Gastroesophageal sphincter (tissue), 4 donors: ENCODE data around the gene MGAT3. TPM values are rescaled to one million over a fixed set of nuclear protein-coding genes. Genes with fewer than 3 reads are reported as not detected.
A peak's percentile ranks its signal among the peaks of the same experiment; 100 is the strongest.
"Not testable (repeated sequence)": the region's sequence is repeated elsewhere in the genome, so short reads cannot be mapped to it uniquely, and the experiment has no call there.

Source experiments
- ATAC-seq: fragments of 150-250 bp; one replicate; pipeline ENCODE4 v1.9.1; 2016; ENCODE audit warnings: mild to moderate bottlenecking, moderate library complexity
- H3K27ac ChIP-seq, 4 donors: fragments of 200-600 bp; sonication (generic) in 3 of 4; 1 replicate in 3 of 4; 2 replicates in 1 of 4; pipeline ENCODE4 v1.5.1; 2016 to 2019
- H3K27me3 ChIP-seq: fragments of 200-600 bp; sonication (generic); one replicate; pipeline ENCODE4 v1.5.1; 2019
- H3K36me3 ChIP-seq, 2 donors: fragments of 200-600 bp; sonication (generic); one replicate each; pipeline ENCODE4 v1.5.1; 2019; ENCODE audit warnings: control low read depth in 1 of 2
- H3K4me1 ChIP-seq, 3 donors: fragments of 200-600 bp; sonication (generic); 1 replicate in 2 of 3; 2 replicates in 1 of 3; pipeline ENCODE4 v1.5.1; 2016 to 2019; ENCODE audit warnings: control low read depth in 2 of 3
- H3K4me3 ChIP-seq, 2 donors: fragments of 200-600 bp; sonication (generic); one replicate each; pipeline ENCODE4 v1.5.1; 2019; ENCODE audit warnings: mild to moderate bottlenecking in 1 of 2, moderate library complexity in 1 of 2
- H3K9me3 ChIP-seq, 3 donors: fragments of 200-600 bp; sonication (generic); one replicate each; pipeline ENCODE4 v1.5.1; 2017 to 2019; ENCODE audit warnings: control low read depth in 2 of 3
- CTCF ChIP-seq, 4 experiments: fragments of 200-600 bp in 2 of 4; fragments of 450-650 bp in 2 of 4; sonication (generic) in 1 of 4; IDR thresholded peaks; one replicate each; pipeline ENCODE4 v1.5.1; 2017 to 2019; ENCODE audit warnings: antibody characterized with exemption in 4 of 4, mild to moderate bottlenecking in 2 of 4, moderate library complexity in 2 of 4
- EP300 ChIP-seq: sonication (generic); formaldehyde crosslinking; IDR thresholded peaks from one replicate; pipeline ENCODE4 v1.6.1; 2017; ENCODE audit warnings: antibody characterized with exemption, mild to moderate bottlenecking
- POLR2A ChIP-seq, 2 donors: fragments of 450-650 bp; IDR thresholded peaks; one replicate each; pipeline ENCODE4 v1.6.1; 2017; ENCODE audit warnings: antibody characterized with exemption in 2 of 2, mild to moderate bottlenecking in 2 of 2, moderate library complexity in 1 of 2
- POLR2AphosphoS5 ChIP-seq: sonication (generic); formaldehyde crosslinking; IDR thresholded peaks from one replicate; pipeline ENCODE4 v1.6.1; 2017; ENCODE audit warnings: antibody characterized with exemption
- WGBS, 2 donors: methylation state at CpG; one replicate each; pipeline ENCODE4 v1.1.5; 2018; ENCODE audit warnings: low coverage in 1 of 2; 5-methylcytosine and 5-hydroxymethylcytosine counted together
- total RNA-seq, 4 donors: library from RNA; depleted of rRNA; stranded (reverse); fragments of >200 nt; gene quantifications; one replicate each; pipeline ENCODE4 v1.1.0, GENCODE V29; 2016

The MGAT3 gene
- total RNA-seq, 4 donors from 2014 or later, result 2.6 to 3.9 (median 2.9) TPM

GRCh38 chr22:39520226-39521105 is 63.7 kb downstream of the MGAT3 start, which contains the start of gene ATF4:
ATF4 (plus strand) TSS chr22:39520562; CDS start chr22:39521446, 884 bp downstream.
- no peaks in the 10 kb centered on the region for H3K9me3 ChIP-seq
- peak; percentile 70 for ATAC-seq
- WGBS, 2 donors, result 0% methylated on average over 11 to 13 of the region's 86 CpGs
- peak within 1 kb of the TSS; percentile 98 to 100 (median 100) for H3K27ac ChIP-seq
- H3K27me3 ChIP-seq, result no peaks in the 10 kb centered on the region
- peaks cover 6 to 66% of the 10 kb centered on the region in 2 donors for H3K36me3 ChIP-seq
- H3K4me3 ChIP-seq, result peak within 1 kb of the TSS; percentile 98 to 100
- TF ChIP-seq POLR2AphosphoS5 (peak; percentile 100), EP300 (no peak), CTCF (IDR thresholded peaks at IDR 0.05) (peak in 1 of 4 experiments; percentile 4), POLR2A (IDR thresholded peaks at IDR 0.05) (peak; percentile 99)
- peaks cover 5 to 61% (median 36%) of the 10 kb centered on the region in 3 donors for H3K4me1 ChIP-seq

GRCh38 chr22:39521106-39521885 is 64.5 kb downstream of the MGAT3 start:
- Histone ChIP-seq H3K27ac (peak overlapping the region; percentile 98 to 100 (median 100)), H3K4me3 (peak overlapping the region; percentile 98 to 100), H3K4me1 (peaks cover 5 to 70% (median 38%) of the 10 kb centered on the region in 3 donors), H3K36me3 (peaks cover 6 to 58% of the 10 kb centered on the region in 2 donors)
- ATAC-seq, H3K27me3 ChIP-seq, H3K9me3 ChIP-seq: not testable (repeated sequence)
- 0 to 4% methylated on average over 2 to 3 of the region's 28 CpGs for WGBS, 2 donors

GRCh38 chr22:39522091-39522490 is 65.3 kb downstream of the MGAT3 start:
- ATAC-seq, H3K9me3 ChIP-seq, H3K27me3 ChIP-seq: not testable (repeated sequence)
- H3K36me3 ChIP-seq, result peaks cover 6 to 50% of the 10 kb centered on the region in 2 donors
- WGBS, 2 donors, result 20% methylated on average over 3 of the region's 5 CpGs; no CpG with 5 or more reads in 1 of the 2 donors
- H3K27ac ChIP-seq, result peak overlapping the region; percentile 98 to 100 (median 100)
- H3K4me1 ChIP-seq, result peaks cover 5 to 76% (median 39%) of the 10 kb centered on the region in 3 donors
- peak overlapping the region; percentile 98 to 100 for H3K4me3 ChIP-seq

GRCh38 chr22:39522567-39523300 is 65.9 kb downstream of the MGAT3 start:
- no peaks in the 10 kb centered on the region for H3K27me3 ChIP-seq
- ATAC-seq, result no peak
- no peaks in the 10 kb centered on the region for H3K9me3 ChIP-seq
- peaks cover 6 to 46% of the 10 kb centered on the region in 2 donors for H3K36me3 ChIP-seq
- TF ChIP-seq POLR2AphosphoS5 (peak; percentile 72), EP300 (no peak), POLR2A (IDR thresholded peaks at IDR 0.05) (peak in 1 of 2 donors; percentile 6), CTCF (IDR thresholded peaks at IDR 0.05) (no peak)
- H3K4me3 ChIP-seq, result peak overlapping the region; percentile 98 to 100
- WGBS, 2 donors, result 10 to 20% methylated on average over 2 to 12 of the region's 14 CpGs
- peak overlapping the region; percentile 98 to 100 (median 100) for H3K27ac ChIP-seq
- peaks cover 5 to 83% (median 46%) of the 10 kb centered on the region in 3 donors for H3K4me1 ChIP-seq

- Histone ChIP-seq H3K4me3 (peak overlapping the region in 1 of 2 donors; percentile 100), H3K27me3 (no peaks in the 10 kb centered on the region), H3K36me3 (peaks cover 6 to 60% of the 10 kb centered on the region in 2 donors), H3K9me3 (no peaks in the 10 kb centered on the region), H3K4me1 (peaks cover 0 to 83% (median 54%) of the 10 kb centered on the region in 3 donors), H3K27ac (peak overlapping the region in 3 of 4 donors; percentile 98 to 100 (median 100))
- no peak for ATAC-seq
- WGBS, 2 donors, result 56% methylated on average over 3 of the region's 13 CpGs; no CpG with 5 or more reads in 1 of the 2 donors
- TF ChIP-seq EP300 (no peak), CTCF (IDR thresholded peaks at IDR 0.05) (no peak), POLR2AphosphoS5 (no peak), POLR2A (IDR thresholded peaks at IDR 0.05) (no peak)
These were observed 67.4 kb downstream of the MGAT3 start for GRCh38 chr22:39524089-39524752.
